HG02759 (cell line): ENCODE results near the gene H2BK1.

Source experiments
- ATAC-seq: cut with Tn5 transposase; IDR thresholded peaks from one replicate; pipeline ENCODE4 v1.9.1; 2021; ENCODE audit warnings: mild to moderate bottlenecking, moderate library complexity; ENCODE audit not compliant: unreplicated experiment

Gene H2BK1

DNA sequence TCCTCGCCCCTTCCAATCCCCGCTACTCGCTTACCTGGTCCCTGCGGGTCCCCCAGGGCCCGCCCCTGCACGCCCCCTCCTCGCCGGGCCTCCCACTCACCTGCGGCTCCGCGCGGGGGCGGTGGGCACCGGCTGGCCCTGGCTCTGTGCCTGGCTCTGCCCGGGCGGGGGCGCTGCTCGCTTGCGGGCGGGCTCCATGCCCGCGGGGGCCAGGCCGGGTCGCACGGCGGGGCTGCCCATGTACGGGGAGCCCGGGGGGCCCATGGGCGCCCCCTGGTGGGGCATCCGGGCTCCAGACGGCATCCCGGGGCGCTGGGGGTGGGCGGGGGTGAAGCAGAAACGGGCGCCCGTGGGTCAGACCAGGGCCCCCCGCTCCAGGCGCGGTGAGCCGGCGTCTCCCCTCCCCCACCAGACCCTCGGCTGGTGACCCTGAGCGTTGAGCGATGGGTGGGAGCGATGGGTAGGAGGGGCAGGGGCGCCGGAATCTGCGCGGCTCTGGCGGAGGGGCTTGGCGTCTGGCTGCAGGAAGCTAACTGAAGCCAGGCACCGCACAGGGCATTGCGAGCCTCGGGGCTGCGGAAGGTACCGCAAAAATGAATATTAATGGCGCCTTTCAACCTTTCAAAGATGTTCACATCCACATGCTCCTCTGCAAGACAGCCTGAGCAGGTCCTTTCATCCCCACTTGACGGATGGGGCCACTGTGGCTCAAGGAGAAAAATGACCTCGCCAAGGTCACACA is 35.2 kb upstream of the H2BK1 start:
- peak; percentile 56 for ATAC-seq

- no peak for ATAC-seq
Measured at GRCh38 chr7:151244841-151245346, 34.6 kb upstream of the H2BK1 start.

- ATAC-seq, result no peak
Measured at GRCh38 chr7:151244196-151244840, 34.0 kb upstream of the H2BK1 start.

GRCh38 chr7:151243408-151244195 is 33.3 kb upstream of the H2BK1 start:
- no peak for ATAC-seq

GRCh38 chr7:151243045-151243349 is 32.7 kb upstream of the H2BK1 start:
- no peak for ATAC-seq

- ATAC-seq, result no peak
Measured at GRCh38 chr7:151242159-151243044, 32.1 kb upstream of the H2BK1 start.

- ATAC-seq, result no peak
Measured at GRCh38 chr7:151241755-151242096, 31.4 kb upstream of the H2BK1 start.

DNA sequence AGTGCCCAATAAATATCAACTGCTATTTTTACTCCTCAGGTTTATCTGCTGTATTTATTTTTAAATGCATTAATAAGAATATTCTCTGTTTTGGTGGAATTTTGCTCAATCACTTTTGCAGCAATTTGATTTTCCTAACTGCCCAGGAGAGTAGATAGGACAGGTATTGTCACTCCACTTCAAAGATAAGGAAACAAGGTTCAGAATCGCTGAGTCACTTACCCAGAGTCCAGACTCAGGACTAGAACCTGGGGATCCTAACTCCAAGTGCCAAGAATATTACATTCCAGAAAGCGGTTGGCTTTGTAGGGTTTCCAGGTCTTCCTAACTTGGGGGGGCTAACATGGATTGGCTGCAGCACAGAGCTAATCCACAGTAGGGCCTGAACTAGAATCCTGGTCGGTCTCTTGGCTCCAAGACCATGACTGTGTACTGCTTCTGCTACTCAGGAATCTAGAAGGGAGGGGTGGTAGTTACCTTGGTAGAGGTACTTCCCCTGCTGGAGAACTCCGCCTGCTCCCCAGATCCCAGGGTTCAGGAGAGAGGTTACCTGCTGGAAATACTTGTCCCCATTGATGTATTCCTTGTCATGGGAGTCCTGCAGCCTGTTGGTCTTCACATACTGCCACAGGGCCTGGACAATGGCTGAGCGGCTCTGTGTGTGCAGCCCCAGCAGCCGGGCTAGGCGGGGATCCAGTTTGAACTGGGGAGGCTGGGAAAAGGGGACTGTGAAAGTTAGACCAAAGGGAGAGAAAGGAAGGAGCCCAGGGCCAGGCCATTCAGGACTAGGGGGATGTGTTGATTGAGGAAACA is 30.9 kb upstream of the H2BK1 start:
- no peak for ATAC-seq

GRCh38 chr7:151240536-151240935 is 30.2 kb upstream of the H2BK1 start:
- no peak for ATAC-seq

- ATAC-seq, result no peak
Measured at GRCh38 chr7:151239837-151240459, 29.7 kb upstream of the H2BK1 start.

DNA sequence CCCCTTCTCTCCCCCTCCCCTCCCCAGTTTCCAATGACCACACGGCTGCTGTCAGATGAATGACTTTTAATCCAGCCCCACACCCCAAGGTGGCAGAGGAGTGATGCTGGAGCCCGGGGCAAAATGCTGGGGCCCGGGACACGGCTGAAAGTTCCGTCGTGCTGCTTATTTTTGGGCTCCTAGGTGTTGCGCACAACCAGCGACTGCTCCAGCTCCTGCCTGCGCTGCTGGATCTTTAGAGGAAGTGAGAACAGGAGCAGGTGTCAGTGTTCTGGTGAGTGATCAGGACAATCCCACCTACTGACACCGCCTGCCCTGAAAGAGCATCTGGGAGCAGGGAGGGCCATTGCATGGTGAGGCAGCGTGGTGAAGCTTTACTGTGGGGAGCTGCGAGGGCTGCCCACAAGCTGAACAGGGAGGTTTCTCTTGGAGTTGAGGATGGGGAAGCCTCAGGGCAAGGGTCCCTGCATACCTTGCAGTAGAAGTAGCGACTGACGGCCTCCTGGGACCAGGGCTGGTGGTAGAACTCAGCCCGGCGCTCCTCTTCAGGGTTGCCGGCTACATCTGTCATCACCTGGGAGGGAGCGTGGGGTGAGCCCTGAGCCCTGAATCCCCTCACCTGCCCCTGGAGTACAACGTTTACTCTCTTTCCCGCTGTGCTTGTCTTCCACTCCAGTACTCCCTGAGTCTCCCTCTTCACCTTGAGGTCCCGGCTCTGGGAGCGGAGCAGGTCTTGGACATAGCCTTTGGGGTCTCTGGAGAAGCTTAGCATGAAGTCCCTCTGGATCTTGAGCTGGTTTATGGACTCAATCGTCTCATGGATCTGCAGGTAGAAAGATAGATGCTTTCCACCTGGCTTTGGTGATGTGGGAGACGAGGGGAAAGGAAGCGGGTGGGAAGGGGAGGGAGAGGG is 28.9 kb upstream of the H2BK1 start:
- ATAC-seq, result no peak

- no peak for ATAC-seq
Measured at GRCh38 chr7:151238190-151238810, 28.0 kb upstream of the H2BK1 start.

DNA sequence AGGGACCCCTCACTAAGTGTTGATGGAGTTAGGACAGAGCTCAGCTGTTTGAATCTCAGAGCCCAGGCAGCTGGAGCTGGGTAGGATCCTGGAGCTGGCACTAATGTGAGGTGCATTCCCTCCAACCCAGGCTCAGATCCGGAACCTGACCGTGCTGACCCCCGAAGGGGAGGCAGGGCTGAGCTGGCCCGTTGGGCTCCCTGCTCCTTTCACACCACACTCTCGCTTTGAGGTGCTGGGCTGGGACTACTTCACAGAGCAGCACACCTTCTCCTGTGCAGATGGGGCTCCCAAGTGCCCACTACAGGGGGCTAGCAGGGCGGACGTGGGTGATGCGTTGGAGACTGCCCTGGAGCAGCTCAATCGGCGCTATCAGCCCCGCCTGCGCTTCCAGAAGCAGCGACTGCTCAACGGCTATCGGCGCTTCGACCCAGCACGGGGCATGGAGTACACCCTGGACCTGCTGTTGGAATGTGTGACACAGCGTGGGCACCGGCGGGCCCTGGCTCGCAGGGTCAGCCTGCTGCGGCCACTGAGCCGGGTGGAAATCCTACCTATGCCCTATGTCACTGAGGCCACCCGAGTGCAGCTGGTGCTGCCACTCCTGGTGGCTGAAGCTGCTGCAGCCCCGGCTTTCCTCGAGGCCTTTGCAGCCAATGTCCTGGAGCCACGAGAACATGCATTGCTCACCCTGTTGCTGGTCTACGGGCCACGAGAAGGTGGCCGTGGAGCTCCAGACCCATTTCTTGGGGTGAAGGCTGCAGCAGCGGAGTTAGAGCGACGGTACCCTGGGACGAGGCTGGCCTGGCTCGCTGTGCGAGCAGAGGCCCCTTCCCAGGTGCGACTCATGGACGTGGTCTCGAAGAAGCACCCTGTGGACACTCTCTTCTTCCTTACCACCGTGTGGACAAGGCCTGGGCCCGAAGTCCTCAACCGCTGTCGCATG is 27.2 kb upstream of the H2BK1 start:
- ATAC-seq, result no peak

GRCh38 chr7:151236406-151236805 is 26.1 kb upstream of the H2BK1 start:
- no peak for ATAC-seq

DNA sequence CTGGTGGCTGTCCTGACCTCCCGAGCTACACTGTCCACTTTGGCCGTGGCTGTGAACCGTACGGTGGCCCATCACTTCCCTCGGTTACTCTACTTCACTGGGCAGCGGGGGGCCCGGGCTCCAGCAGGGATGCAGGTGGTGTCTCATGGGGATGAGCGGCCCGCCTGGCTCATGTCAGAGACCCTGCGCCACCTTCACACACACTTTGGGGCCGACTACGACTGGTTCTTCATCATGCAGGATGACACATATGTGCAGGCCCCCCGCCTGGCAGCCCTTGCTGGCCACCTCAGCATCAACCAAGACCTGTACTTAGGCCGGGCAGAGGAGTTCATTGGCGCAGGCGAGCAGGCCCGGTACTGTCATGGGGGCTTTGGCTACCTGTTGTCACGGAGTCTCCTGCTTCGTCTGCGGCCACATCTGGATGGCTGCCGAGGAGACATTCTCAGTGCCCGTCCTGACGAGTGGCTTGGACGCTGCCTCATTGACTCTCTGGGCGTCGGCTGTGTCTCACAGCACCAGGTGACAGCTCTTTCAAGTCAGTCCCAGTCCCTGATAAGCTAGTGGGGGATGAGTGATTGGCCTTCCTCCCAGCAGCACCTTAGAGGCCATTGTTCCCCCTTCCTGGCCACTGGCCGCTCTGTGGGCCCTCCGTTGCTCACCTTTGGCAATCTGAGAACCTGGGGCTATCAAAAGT is 25.0 kb upstream of the H2BK1 start:
- ATAC-seq, result no peak

DNA sequence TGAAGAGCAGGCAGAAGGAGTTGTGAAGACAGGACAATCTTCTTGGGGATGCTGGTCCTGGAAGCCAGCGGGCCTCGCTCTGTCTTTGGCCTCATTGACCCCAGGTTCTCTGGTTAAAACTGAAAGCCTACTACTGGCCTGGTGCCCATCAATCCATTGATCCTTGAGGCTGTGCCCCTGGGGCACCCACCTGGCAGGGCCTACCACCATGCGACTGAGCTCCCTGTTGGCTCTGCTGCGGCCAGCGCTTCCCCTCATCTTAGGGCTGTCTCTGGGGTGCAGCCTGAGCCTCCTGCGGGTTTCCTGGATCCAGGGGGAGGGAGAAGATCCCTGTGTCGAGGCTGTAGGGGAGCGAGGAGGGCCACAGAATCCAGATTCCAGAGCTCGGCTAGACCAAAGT is 23.5 kb upstream of the H2BK1 start:
- ATAC-seq, result no peak
